Activated CD4-positive, alpha-beta T cell treated with anti-CD3 and anti-CD28 coated beads for 36 hours (primary cell): Measurements from ENCODE around the gene PCED1B. TPM values are rescaled to one million over a fixed set of nuclear protein-coding genes. Genes with fewer than 3 reads are reported as not detected.

ENCODE experiments used
- ATAC-seq: fragments of 200-7000 bp; cut with Tn5 transposase; one replicate; pipeline ENCODE4 v1.10.0; 2021; ENCODE audit warnings: mild to moderate bottlenecking, moderate library complexity
- CTCF ChIA-PET: fragments of 350-600 bp; sonication (Branson Sonifier 250); formaldehyde crosslinking; loops from one replicate; lab custom pipeline; 2021; ENCODE audit warnings: antibody characterized with exemption; lab: Charles Lee
- POLR2A ChIA-PET: fragments of 350-600 bp; sonication (Branson Sonifier 250); formaldehyde crosslinking; loops from one replicate; lab custom pipeline; 2021; ENCODE audit warnings: antibody characterized with exemption, inconsistent platforms; lab: Charles Lee
- DNase-seq: peaks from one replicate; pipeline ENCODE4 v3.0.0-alpha.2; 2020
- H3K27ac Mint-ChIP-seq: one replicate; pipeline ENCODE4 v1.8.0; 2021; ENCODE audit warnings: mixed read lengths
- H3K27me3 Mint-ChIP-seq: one replicate; pipeline ENCODE4 v1.8.0; 2021; ENCODE audit warnings: mixed read lengths
- H3K36me3 Mint-ChIP-seq: one replicate; pipeline ENCODE4 v1.8.0; 2021; ENCODE audit warnings: low read depth, mixed read lengths
- H3K4me1 Mint-ChIP-seq: one replicate; pipeline ENCODE4 v1.8.0; 2021; ENCODE audit warnings: mixed read lengths
- H3K4me3 Mint-ChIP-seq: one replicate; pipeline ENCODE4 v1.8.0; 2021; ENCODE audit warnings: mild to moderate bottlenecking, moderate library complexity, mixed read lengths
- H3K9me3 Mint-ChIP-seq: one replicate; pipeline ENCODE4 v1.8.0; 2021; ENCODE audit warnings: low read depth, mixed read lengths
- intact Hi-C, 2 experiments: fragments of 100-400 bp; cut with DNase I in 1 of 2; cut with micrococcal nuclease in 1 of 2; formaldehyde crosslinking; loops; one replicate each; pipeline versions ENCODE4 v1.14.2 to v1.15.1; 2022 to 2024; cut with DNase I, micrococcal nuclease
- total RNA-seq, 2 experiments: library from RNA; stranded (reverse); gene quantifications; one replicate each; pipeline ENCODE4 v1.2.3, GENCODE V29; 2021

PCED1B gene
- total RNA-seq, 2 experiments from 2014 or later, result 76.3 to 82.3 TPM

DNA sequence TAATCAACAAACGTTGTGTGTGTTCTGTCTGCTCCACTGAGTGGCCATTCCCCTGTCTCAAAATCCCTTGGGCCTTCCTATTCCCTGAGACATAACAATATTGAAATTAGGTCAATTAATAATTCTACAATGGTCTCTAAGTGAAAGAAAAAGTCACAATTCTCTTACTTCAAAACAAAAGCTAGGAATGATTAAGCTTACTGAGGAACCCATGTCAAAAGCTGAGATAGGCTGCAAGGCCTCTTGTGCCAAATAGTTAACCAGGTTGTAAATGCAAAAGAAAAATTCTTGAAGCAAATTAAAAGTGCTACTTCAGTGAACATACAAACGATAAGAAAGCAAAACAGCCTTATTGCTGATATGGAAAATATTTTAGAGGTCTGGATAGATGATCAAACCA lies 65.3 kb downstream of the PCED1B start:
- ChIA-PET POLR2A (no interaction called here), CTCF (interaction anchor here (0.9 to 1.4 kb wide), 3 partner anchors 9 to 124 kb away, joined by 4 read pairs; no protein-coding TSS in a partner anchor)
- H3K27ac Mint-ChIP-seq, result peak overlapping the region; percentile 52
- intact Hi-C loops, result no loop called here
- H3K4me1 Mint-ChIP-seq, result peaks cover 28% of the 10 kb centered on the region
- no peak overlapping the region for H3K4me3 Mint-ChIP-seq
- ATAC-seq (peak; percentile 71), DNase-seq (no peak)
- no peaks in the 10 kb centered on the region for H3K9me3 Mint-ChIP-seq
- peaks cover 10% of the 10 kb centered on the region for H3K36me3 Mint-ChIP-seq
- no peaks in the 10 kb centered on the region for H3K27me3 Mint-ChIP-seq

- ChIA-PET CTCF (interaction anchor here (0.9 to 1.4 kb wide), 3 partner anchors 9 to 125 kb away, joined by 4 read pairs; no protein-coding TSS in a partner anchor), POLR2A (no interaction called here)
- intact Hi-C loops, result no loop called here
- Mint-ChIP-seq H3K4me3 (no peak overlapping the region), H3K27me3 (no peaks in the 10 kb centered on the region), H3K36me3 (peaks cover 9% of the 10 kb centered on the region), H3K9me3 (no peaks in the 10 kb centered on the region), H3K4me1 (peaks cover 28% of the 10 kb centered on the region), H3K27ac (peak overlapping the region; percentile 52)
- ATAC-seq, result no peak
- DNase-seq, result no peak
These were observed 65.8 kb downstream of the PCED1B start for GRCh38 chr12:47145188-47145587.

GRCh38 chr12:47147739-47148138 lies 68.3 kb downstream of the PCED1B start:
- ChIA-PET POLR2A (no interaction called here), CTCF (no interaction called here)
- DNase-seq (no peak), ATAC-seq (no peak)
- H3K27me3 Mint-ChIP-seq, result no peaks in the 10 kb centered on the region
- intact Hi-C loops, result no loop called here
- H3K36me3 Mint-ChIP-seq, result peaks cover 8% of the 10 kb centered on the region
- no peaks in the 10 kb centered on the region for H3K9me3 Mint-ChIP-seq
- no peak overlapping the region for H3K4me3 Mint-ChIP-seq
- H3K4me1 Mint-ChIP-seq, result peaks cover 25% of the 10 kb centered on the region
- H3K27ac Mint-ChIP-seq, result no peak overlapping the region

GRCh38 chr12:47149146-47149545 lies 69.7 kb downstream of the PCED1B start:
- Mint-ChIP-seq H3K36me3 (peaks cover 5% of the 10 kb centered on the region), H3K27me3 (no peaks in the 10 kb centered on the region), H3K9me3 (no peaks in the 10 kb centered on the region), H3K4me1 (peaks cover 22% of the 10 kb centered on the region), H3K4me3 (no peak overlapping the region), H3K27ac (no peak overlapping the region)
- ATAC-seq (no peak), DNase-seq (no peak)
- ChIA-PET CTCF (interaction anchor here (0.8 to 1.1 kb wide), 2 partner anchors 23 to 117 kb away, joined by 3 read pairs; no protein-coding TSS in a partner anchor), POLR2A (no interaction called here)
- intact Hi-C loops, result no loop called here

DNA sequence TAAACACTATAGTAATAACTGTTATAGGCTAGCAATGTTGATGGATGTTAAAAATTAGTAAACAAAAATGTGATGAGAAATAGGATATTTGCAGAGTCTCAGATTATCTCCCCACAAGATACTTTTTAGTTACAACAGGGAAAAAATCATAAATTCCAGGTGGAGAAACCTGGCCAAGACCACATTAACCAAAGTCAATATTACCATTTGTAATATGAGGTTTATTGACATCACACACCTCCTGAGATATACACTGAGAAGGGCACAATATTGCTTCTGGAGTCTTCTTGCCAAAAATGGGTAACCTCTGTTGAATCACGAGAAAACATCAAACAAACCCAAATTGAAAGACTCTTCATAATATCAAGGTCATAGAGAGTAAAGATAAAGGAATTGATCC lies 72.7 kb downstream of the PCED1B start:
- ChIA-PET CTCF (no interaction called here), POLR2A (no interaction called here)
- Mint-ChIP-seq H3K36me3 (peaks cover 5% of the 10 kb centered on the region), H3K4me3 (no peak overlapping the region), H3K9me3 (no peaks in the 10 kb centered on the region), H3K4me1 (peaks cover 24% of the 10 kb centered on the region), H3K27ac (no peak overlapping the region), H3K27me3 (no peaks in the 10 kb centered on the region)
- ATAC-seq (no peak), DNase-seq (no peak)
- intact Hi-C loops, result no loop called here

DNA sequence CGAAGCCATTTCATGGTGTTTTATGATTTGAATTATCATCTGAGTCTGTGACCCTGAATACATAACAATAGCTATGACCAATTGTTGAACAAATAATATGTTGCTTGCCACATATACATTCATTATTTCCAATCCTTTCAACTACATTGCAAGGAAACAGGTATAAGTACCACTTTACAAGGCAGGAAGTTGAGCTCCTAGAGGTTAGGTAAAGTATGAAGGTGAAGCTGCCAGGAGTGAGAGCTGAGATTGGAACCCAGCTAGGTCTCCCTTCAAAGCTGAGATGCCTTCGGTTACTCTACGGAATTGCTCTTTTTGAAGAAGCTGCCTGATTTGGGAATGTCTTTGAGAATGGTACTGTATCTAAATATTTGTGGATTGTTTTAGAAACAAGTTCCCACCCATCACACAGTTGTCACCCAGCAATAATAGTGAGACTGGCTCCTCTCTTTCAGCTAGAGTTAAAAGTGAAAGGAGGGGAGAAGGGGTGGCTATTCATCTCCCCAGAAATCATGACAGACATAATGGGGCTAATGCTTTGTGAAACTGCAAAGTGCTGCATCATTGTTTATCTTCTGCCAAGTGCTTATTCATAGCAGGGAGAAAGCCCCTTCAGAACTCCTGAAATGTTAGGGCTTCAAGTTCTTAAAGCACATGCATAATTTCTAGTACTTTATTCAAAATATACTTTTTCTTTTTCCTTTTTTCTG lies 76.2 kb downstream of the PCED1B start:
- intact Hi-C loops, result no loop called here
- Mint-ChIP-seq H3K27ac (no peak overlapping the region), H3K27me3 (no peaks in the 10 kb centered on the region), H3K4me3 (no peak overlapping the region), H3K4me1 (peaks cover 38% of the 10 kb centered on the region), H3K9me3 (peaks cover 13% of the 10 kb centered on the region), H3K36me3 (peaks cover 17% of the 10 kb centered on the region)
- ChIA-PET POLR2A (interaction anchor here (0.6 kb wide), 1 partner anchor 307 kb away, joined by 3 read pairs; no protein-coding TSS in a partner anchor), CTCF (interaction anchor here (0.6 to 1.1 kb wide), 4 partner anchors 9 to 60 kb away, joined by 3 read pairs; no protein-coding TSS in a partner anchor)
- ATAC-seq (peak; percentile 75), DNase-seq (no peak)

GRCh38 chr12:47156167-47156736 lies 76.8 kb downstream of the PCED1B start:
- no peak overlapping the region for H3K4me3 Mint-ChIP-seq
- no peak for DNase-seq
- peak; percentile 49 for ATAC-seq
- intact Hi-C loops, result no loop called here
- ChIA-PET CTCF (interaction anchor here (0.6 kb wide), 1 partner anchor 21 kb away, joined by 3 read pairs; no protein-coding TSS in a partner anchor), POLR2A (no interaction called here)
- H3K36me3 Mint-ChIP-seq, result peaks cover 22% of the 10 kb centered on the region
- H3K27ac Mint-ChIP-seq, result no peak overlapping the region
- peaks cover 41% of the 10 kb centered on the region for H3K4me1 Mint-ChIP-seq
- H3K9me3 Mint-ChIP-seq, result peaks cover 13% of the 10 kb centered on the region
- H3K27me3 Mint-ChIP-seq, result no peaks in the 10 kb centered on the region

GRCh38 chr12:47158792-47159191 lies 79.4 kb downstream of the PCED1B start:
- Mint-ChIP-seq H3K9me3 (peaks cover 17% of the 10 kb centered on the region), H3K36me3 (peaks cover 38% of the 10 kb centered on the region), H3K27ac (no peak overlapping the region), H3K27me3 (no peaks in the 10 kb centered on the region), H3K4me3 (no peak overlapping the region), H3K4me1 (peaks cover 43% of the 10 kb centered on the region)
- POLR2A ChIA-PET, result no interaction called here
- DNase-seq (no peak), ATAC-seq (no peak)
- CTCF ChIA-PET, result no interaction called here
- intact Hi-C loops, result no loop called here

GRCh38 chr12:47159348-47159747 lies 79.9 kb downstream of the PCED1B start:
- DNase-seq, result no peak
- no peak overlapping the region for H3K27ac Mint-ChIP-seq
- intact Hi-C loops, result no loop called here

GRCh38 chr12:47160316-47161244 lies 81.2 kb downstream of the PCED1B start:
- intact Hi-C loops, result no loop called here
- Mint-ChIP-seq H3K9me3 (peaks cover 17% of the 10 kb centered on the region), H3K4me3 (no peak overlapping the region), H3K36me3 (peaks cover 38% of the 10 kb centered on the region), H3K27ac (no peak overlapping the region), H3K27me3 (no peaks in the 10 kb centered on the region), H3K4me1 (peaks cover 31% of the 10 kb centered on the region)
- no peak for DNase-seq
- CTCF ChIA-PET, result no interaction called here
- POLR2A ChIA-PET, result no interaction called here
- no peak for ATAC-seq

More at GRCh38 chr12:47159348-47159747, 79.9 kb downstream of the PCED1B start:
- Mint-ChIP-seq H3K27me3 (no peaks in the 10 kb centered on the region), H3K4me1 (peaks cover 41% of the 10 kb centered on the region), H3K36me3 (peaks cover 38% of the 10 kb centered on the region), H3K9me3 (peaks cover 17% of the 10 kb centered on the region), H3K4me3 (no peak overlapping the region)
- ChIA-PET CTCF (interaction anchor here (0.5 kb wide), 1 partner anchor 229 kb away, joined by 3 read pairs; no protein-coding TSS in a partner anchor), POLR2A (no interaction called here)
- no peak for ATAC-seq

- H3K27me3 Mint-ChIP-seq, result no peaks in the 10 kb centered on the region
- DNase-seq, result no peak
- peaks cover 14% of the 10 kb centered on the region for H3K9me3 Mint-ChIP-seq
- intact Hi-C loops, result no loop called here
- peaks cover 47% of the 10 kb centered on the region for H3K36me3 Mint-ChIP-seq
- ChIA-PET CTCF (interaction anchor here (0.6 kb wide), 1 partner anchor 233 kb away, joined by 4 read pairs; no protein-coding TSS in a partner anchor), POLR2A (no interaction called here)
- H3K4me1 Mint-ChIP-seq, result peaks cover 9% of the 10 kb centered on the region
- no peak overlapping the region for H3K27ac Mint-ChIP-seq
- no peak for ATAC-seq
- H3K4me3 Mint-ChIP-seq, result no peak overlapping the region
These were observed 84.7 kb downstream of the PCED1B start for GRCh38 chr12:47164116-47164515.
